Colonic mucosa (tissue), 4 donors: Measurements from ENCODE around the gene CTNND2. TPM values are rescaled to one million over a fixed set of nuclear protein-coding genes. Genes with fewer than 3 reads are reported as not detected.

ENCODE experiments used
- DNase-seq: peaks from one replicate; pipeline ENCODE4 v3.0.0-alpha.2; 2020
- H3K27ac ChIP-seq: fragments of 200-600 bp; one replicate; pipeline ENCODE4 v1.8.0; 2021
- H3K27me3 ChIP-seq: fragments of 200-600 bp; one replicate; pipeline ENCODE4 v1.8.0; 2021
- H3K36me3 ChIP-seq: fragments of 200-600 bp; one replicate; pipeline ENCODE4 v1.8.0; 2021
- H3K4me1 ChIP-seq: fragments of 200-600 bp; one replicate; pipeline ENCODE4 v1.8.0; 2021; ENCODE audit warnings: mild to moderate bottlenecking
- H3K4me3 ChIP-seq: fragments of 200-600 bp; one replicate; pipeline ENCODE4 v1.8.0; 2021
- H3K9ac ChIP-seq, 2 donors: one replicate each; pipeline ENCODE4 v1.7.0; 2013; ENCODE audit warnings: control low read depth in 2 of 2, low read depth in 2 of 2, low read length in 2 of 2
- H3K9me3 ChIP-seq: fragments of 200-600 bp; one replicate; pipeline ENCODE4 v1.8.0; 2021
- intact Hi-C: fragments of 100-400 bp; cut with DNase I; formaldehyde crosslinking; loops from one replicate; pipeline ENCODE4 v1.14.1; 2022
- total RNA-seq, 2 donors: library from RNA; stranded (reverse); fragmentation: NEBNext Ultra II Directional in 1 of 2; extraction: Animal tissue kit (Norgen Biotek cat#: 25700) in 1 of 2; gene quantifications; one replicate each; pipeline ENCODE4 v1.2.1, GENCODE V29; 2021
- TF ChIP-seq, protein P1 (sequence below): fragments of 200-600 bp; IDR thresholded peaks from one replicate; pipeline ENCODE4 v1.8.0; 2022; ENCODE audit warnings: antibody characterized with exemption, mild to moderate bottlenecking
- donor health status: healthy.
- donor health status: DM: no; HTN: no; CAD: no.
- donor health status: DM: no; HTN: no; CAD: no.

Gene CTNND2
- total RNA-seq, 2 donors from 2014 or later, result 1.1 TPM

DNA sequence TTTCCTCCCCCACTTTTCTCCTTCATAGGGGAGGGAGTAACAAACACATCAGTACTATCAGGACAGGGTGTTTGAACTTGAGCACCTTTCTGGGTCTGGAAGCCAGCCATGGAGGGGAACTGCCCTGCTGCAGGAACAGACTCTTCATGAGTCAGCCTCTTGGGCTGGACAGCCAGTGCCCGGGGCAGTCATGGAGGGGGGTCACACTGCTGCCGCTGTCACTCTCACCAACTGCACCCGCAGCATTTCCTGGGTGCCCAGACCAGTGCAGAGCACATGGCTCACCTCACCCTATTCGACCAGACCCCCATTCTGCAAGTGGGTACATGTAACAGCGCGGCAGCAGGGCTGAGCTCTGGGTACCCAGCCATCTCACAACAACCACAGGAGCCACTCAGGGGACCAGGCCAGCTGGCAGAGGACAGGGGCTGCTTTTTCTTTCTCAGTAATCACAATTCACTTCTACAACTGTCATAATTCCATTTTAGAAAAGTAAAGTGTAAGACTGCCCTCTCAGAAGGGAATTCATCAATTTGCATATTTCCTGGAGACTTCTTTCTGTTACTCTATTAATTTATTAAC, 118.4 kb downstream of the CTNND2 start:
- TF ChIP-seq, protein P1, sequence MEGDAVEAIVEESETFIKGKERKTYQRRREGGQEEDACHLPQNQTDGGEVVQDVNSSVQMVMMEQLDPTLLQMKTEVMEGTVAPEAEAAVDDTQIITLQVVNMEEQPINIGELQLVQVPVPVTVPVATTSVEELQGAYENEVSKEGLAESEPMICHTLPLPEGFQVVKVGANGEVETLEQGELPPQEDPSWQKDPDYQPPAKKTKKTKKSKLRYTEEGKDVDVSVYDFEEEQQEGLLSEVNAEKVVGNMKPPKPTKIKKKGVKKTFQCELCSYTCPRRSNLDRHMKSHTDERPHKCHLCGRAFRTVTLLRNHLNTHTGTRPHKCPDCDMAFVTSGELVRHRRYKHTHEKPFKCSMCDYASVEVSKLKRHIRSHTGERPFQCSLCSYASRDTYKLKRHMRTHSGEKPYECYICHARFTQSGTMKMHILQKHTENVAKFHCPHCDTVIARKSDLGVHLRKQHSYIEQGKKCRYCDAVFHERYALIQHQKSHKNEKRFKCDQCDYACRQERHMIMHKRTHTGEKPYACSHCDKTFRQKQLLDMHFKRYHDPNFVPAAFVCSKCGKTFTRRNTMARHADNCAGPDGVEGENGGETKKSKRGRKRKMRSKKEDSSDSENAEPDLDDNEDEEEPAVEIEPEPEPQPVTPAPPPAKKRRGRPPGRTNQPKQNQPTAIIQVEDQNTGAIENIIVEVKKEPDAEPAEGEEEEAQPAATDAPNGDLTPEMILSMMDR, result no peak
- intact Hi-C loops, result no loop called here
- no peak overlapping the region for H3K9ac ChIP-seq
- no peak for DNase-seq
- H3K9me3 ChIP-seq, result no peaks in the 10 kb centered on the region
- H3K4me3 ChIP-seq, result no peak overlapping the region
- H3K36me3 ChIP-seq, result no peaks in the 10 kb centered on the region
- H3K4me1 ChIP-seq, result no peaks in the 10 kb centered on the region
- H3K27me3 ChIP-seq, result no peaks in the 10 kb centered on the region
- H3K27ac ChIP-seq, result no peak overlapping the region

DNA sequence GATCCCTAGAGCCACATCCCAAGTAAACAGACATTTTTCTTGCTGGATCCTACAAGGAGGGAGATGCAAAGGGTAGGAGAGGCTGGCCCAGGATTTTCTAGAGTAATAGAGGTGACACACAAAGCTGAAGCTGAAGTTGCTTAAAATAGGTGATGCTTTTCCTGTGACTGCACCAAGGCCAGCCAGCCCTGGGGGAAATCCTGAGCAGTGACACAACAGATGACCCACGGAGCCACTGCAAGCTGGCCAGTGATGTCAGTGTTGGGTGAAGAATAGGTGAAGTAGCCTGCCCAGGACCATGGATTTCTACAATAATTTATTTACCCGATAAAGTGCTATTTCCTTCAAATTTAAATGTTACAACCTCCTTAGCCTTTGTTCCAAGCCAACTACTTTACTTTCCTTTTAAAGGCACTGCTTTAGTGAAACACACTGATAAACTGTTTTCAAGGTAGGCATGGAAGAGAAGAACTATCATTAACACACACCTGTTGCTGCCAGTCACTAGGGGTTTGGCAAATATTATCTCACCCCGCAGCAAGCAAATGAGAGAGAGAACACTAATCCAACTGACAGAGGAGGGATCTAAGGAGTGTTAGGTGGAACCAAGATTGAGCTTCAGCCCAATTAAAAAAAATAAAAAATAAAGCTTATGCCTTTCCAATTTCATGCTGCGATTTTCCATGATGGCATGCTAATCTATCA, 123.5 kb downstream of the CTNND2 start:
- DNase-seq, result no peak
- no peaks in the 10 kb centered on the region for H3K9me3 ChIP-seq
- H3K36me3 ChIP-seq, result no peaks in the 10 kb centered on the region
- intact Hi-C loops, result no loop called here
- H3K4me1 ChIP-seq, result no peaks in the 10 kb centered on the region
- TF ChIP-seq, protein P1, result no peak
- no peaks in the 10 kb centered on the region for H3K27me3 ChIP-seq
- no peak overlapping the region for H3K27ac ChIP-seq
- no peak overlapping the region for H3K4me3 ChIP-seq
- no peak overlapping the region for H3K9ac ChIP-seq

DNA sequence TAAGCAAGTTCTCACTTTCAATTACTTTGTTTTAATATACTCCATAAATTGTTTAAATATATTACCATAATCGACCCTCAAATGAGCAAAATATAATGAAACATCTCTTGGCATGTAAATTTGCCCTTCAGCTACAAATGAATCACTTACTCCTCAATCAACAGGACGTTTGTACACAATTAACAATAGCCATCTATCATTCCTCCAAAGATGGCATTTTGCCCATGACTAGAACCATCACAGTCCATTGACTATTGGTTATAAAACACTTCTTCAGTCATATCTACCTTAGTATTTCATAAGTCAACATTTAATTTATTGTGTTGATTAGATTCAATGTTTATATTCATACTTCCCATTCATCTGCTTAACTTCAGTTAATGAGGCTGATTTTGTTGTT, 127.2 kb downstream of the CTNND2 start:
- TF ChIP-seq, protein P1, result no peak
- Histone ChIP-seq H3K4me3 (no peak overlapping the region), H3K36me3 (no peaks in the 10 kb centered on the region), H3K9ac (no peak overlapping the region), H3K4me1 (no peaks in the 10 kb centered on the region), H3K9me3 (no peaks in the 10 kb centered on the region), H3K27ac (no peak overlapping the region), H3K27me3 (no peaks in the 10 kb centered on the region)
- intact Hi-C loops, result no loop called here
- no peak for DNase-seq

DNA sequence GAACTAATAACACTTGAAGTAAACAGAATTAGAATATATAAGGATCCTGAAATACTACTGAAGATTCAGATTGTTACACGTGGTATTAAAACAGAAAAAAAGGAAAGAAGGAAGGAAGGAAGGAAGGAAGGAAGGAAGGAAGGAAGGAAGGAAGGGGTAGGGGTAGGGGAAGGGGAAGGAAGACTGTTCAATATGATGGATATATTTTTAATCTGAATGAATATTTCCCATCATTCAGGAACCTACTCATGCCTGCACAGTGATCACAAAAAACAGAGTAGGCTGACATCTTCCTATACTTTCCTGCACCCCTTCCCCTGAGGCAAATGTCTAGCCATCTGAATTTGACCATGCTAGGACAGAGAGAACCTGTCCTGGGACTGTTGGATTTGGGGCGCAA, 133.9 kb downstream of the CTNND2 start:
- no peak for DNase-seq
- Histone ChIP-seq H3K27me3 (no peaks in the 10 kb centered on the region), H3K9me3 (no peaks in the 10 kb centered on the region), H3K4me3 (no peak overlapping the region), H3K9ac (no peak overlapping the region), H3K27ac (no peak overlapping the region), H3K36me3 (no peaks in the 10 kb centered on the region), H3K4me1 (no peaks in the 10 kb centered on the region)
- intact Hi-C loops, result no loop called here
- TF ChIP-seq, protein P1, result no peak

DNA sequence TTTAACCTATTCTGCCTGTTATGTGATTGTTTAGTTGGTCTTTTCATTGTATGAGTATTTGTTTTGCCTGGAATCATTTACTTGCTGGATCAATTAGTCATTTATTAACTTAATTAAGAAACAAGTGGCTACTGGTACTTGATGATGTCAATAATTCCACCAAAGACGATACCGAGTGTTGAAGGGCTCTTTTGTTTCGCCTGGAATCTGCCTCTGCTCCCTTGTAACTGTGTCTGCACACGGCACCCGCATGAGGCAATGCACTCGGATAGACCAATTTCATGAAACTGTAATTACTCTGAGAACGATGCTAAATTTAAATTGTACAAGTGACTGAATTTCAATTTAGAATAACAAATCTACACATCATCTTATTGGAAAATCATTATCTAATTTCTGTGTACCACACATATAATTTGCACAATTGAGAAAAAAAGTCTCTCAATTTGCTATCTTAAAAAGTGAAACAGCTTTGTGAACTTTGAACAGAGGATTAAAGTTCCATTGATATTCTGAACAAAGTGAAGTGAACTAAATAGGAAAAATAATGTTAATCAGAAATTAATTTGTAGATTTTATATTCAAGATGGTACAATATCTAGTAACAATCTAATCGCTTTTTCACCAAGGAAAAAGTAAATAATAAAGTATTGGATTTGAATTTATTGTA, 143.2 kb downstream of the CTNND2 start:
- TF ChIP-seq, protein P1, result no peak
- intact Hi-C loops, result no loop called here
- no peaks in the 10 kb centered on the region for H3K27me3 ChIP-seq
- H3K9me3 ChIP-seq, result no peaks in the 10 kb centered on the region
- H3K9ac ChIP-seq, result no peak overlapping the region
- H3K27ac ChIP-seq, result no peak overlapping the region
- H3K4me3 ChIP-seq, result no peak overlapping the region
- H3K4me1 ChIP-seq, result no peaks in the 10 kb centered on the region
- H3K36me3 ChIP-seq, result no peaks in the 10 kb centered on the region
- DNase-seq, result no peak
